ENCODE results near the gene VSTM5. TPM values are rescaled to one million over a fixed set of nuclear protein-coding genes. Genes with fewer than 3 reads are reported as not detected.

VSTM5 gene
- total RNA-seq, 1 experiment from 2014 or later = 0.35 TPM

DNA sequence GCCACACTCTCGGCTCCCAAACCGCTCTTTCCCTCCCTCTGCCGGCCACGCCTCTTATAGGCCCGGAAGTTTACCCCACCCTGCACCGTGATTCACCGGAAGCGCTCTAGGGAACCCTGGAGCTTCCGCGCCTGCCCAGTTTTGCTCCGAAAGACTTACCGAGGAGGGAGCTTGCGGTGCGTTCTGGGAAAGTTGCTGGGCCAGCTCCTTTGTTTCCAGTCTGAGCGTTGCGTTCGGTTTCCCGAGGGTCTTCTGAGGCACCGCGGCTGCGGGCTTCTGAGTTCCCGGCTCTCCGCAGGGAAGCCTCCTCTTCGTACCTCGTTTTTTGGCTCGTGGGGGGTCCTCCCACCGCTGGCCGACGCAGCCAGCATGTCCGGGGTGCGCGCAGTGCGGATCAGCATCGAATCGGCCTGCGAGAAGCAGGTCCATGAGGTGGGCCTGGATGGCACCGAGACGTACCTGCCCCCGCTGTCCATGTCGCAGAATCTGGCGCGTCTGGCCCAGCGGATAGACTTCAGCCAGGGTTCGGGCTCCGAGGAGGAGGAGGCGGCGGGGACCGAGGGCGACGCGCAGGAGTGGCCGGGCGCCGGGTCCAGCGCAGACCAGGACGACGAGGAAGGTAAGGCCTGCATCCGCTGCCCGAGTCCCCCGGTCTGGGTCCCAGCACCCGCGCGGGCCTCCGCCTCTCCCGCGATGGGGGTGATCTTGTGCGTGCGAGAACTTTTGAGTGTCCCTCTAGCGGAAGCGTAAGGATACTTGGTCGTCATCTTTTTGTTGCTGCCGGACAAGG, 66.1 kb downstream of the VSTM5 start, which contains the start of gene MED17 (continued):
- TF ChIP-seq, protein P1, sequence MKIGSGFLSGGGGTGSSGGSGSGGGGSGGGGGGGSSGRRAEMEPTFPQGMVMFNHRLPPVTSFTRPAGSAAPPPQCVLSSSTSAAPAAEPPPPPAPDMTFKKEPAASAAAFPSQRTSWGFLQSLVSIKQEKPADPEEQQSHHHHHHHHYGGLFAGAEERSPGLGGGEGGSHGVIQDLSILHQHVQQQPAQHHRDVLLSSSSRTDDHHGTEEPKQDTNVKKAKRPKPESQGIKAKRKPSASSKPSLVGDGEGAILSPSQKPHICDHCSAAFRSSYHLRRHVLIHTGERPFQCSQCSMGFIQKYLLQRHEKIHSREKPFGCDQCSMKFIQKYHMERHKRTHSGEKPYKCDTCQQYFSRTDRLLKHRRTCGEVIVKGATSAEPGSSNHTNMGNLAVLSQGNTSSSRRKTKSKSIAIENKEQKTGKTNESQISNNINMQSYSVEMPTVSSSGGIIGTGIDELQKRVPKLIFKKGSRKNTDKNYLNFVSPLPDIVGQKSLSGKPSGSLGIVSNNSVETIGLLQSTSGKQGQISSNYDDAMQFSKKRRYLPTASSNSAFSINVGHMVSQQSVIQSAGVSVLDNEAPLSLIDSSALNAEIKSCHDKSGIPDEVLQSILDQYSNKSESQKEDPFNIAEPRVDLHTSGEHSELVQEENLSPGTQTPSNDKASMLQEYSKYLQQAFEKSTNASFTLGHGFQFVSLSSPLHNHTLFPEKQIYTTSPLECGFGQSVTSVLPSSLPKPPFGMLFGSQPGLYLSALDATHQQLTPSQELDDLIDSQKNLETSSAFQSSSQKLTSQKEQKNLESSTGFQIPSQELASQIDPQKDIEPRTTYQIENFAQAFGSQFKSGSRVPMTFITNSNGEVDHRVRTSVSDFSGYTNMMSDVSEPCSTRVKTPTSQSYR (CRISPR knock-in tag; IDR thresholded peaks at IDR 0.05) = peak; percentile 71; the same call in 1 of the 2 replicates
- TF ChIP-seq, protein P2, sequence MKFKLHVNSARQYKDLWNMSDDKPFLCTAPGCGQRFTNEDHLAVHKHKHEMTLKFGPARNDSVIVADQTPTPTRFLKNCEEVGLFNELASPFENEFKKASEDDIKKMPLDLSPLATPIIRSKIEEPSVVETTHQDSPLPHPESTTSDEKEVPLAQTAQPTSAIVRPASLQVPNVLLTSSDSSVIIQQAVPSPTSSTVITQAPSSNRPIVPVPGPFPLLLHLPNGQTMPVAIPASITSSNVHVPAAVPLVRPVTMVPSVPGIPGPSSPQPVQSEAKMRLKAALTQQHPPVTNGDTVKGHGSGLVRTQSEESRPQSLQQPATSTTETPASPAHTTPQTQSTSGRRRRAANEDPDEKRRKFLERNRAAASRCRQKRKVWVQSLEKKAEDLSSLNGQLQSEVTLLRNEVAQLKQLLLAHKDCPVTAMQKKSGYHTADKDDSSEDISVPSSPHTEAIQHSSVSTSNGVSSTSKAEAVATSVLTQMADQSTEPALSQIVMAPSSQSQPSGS (CRISPR knock-in tag; IDR thresholded peaks at IDR 0.05; ENCODE audit: borderline replicate concordance, low read depth) = no peak
- TF ChIP-seq KAT7 (CRISPR knock-in tag; IDR thresholded peaks at IDR 0.05; ENCODE audit: borderline replicate concordance) (peak; percentile 85; the same call in 1 of the 2 replicates), SMAD4 (CRISPR knock-in tag; IDR thresholded peaks at IDR 0.05) (no peak), TCF7 (CRISPR knock-in tag; IDR thresholded peaks at IDR 0.05; ENCODE audit: low read depth) (no peak), ZNF317 (CRISPR knock-in tag; IDR thresholded peaks at IDR 0.05; ENCODE audit: borderline replicate concordance, low read depth) (0 out of 2 replicates have a peak, but pooled peaks have one; percentile 7), ZBTB21 (CRISPR knock-in tag; IDR thresholded peaks at IDR 0.05; ENCODE audit: borderline replicate concordance) (no peak), ZNF138 (CRISPR knock-in tag; conservative IDR thresholded peaks at IDR 0.05) (no peak), EMX1 (CRISPR knock-in tag; IDR thresholded peaks at IDR 0.05) (no peak), NFE2L1 (CRISPR knock-in tag; IDR thresholded peaks at IDR 0.05) (no peak), NR3C1 (CRISPR knock-in tag; conservative IDR thresholded peaks at IDR 0.05; ENCODE audit: low read depth) (no peak), FOXJ3 (CRISPR knock-in tag; IDR thresholded peaks at IDR 0.05; ENCODE audit: borderline replicate concordance) (no peak), FOXK1 (CRISPR knock-in tag; IDR thresholded peaks at IDR 0.05) (peak; percentile 57), GABPB1 (CRISPR knock-in tag; IDR thresholded peaks at IDR 0.05) (peak; percentile 44; the same call in 1 of the 2 replicates), IRF2 (CRISPR knock-in tag; IDR thresholded peaks at IDR 0.05; ENCODE audit: borderline replicate concordance, low read depth) (no peak), NR1H2 (CRISPR knock-in tag; IDR thresholded peaks at IDR 0.05) (no peak), TEAD1 (CRISPR knock-in tag; IDR thresholded peaks at IDR 0.05) (no peak), CREB1 (CRISPR knock-in tag; IDR thresholded peaks at IDR 0.05) (no peak), MXD4 (CRISPR knock-in tag; IDR thresholded peaks at IDR 0.05; ENCODE audit: borderline replicate concordance) (no peak), NR2C2 (CRISPR knock-in tag; IDR thresholded peaks at IDR 0.05) (peak; percentile 42; the same call in 1 of the 2 replicates), ZNF232 (CRISPR knock-in tag; IDR thresholded peaks at IDR 0.05) (0 out of 2 replicates have a peak, but pooled peaks have one; percentile 37)
- TF ChIP-seq, protein P3, sequence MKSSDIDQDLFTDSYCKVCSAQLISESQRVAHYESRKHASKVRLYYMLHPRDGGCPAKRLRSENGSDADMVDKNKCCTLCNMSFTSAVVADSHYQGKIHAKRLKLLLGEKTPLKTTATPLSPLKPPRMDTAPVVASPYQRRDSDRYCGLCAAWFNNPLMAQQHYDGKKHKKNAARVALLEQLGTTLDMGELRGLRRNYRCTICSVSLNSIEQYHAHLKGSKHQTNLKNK (CRISPR knock-in tag; IDR thresholded peaks at IDR 0.05) = no peak
- TF ChIP-seq, protein P4, sequence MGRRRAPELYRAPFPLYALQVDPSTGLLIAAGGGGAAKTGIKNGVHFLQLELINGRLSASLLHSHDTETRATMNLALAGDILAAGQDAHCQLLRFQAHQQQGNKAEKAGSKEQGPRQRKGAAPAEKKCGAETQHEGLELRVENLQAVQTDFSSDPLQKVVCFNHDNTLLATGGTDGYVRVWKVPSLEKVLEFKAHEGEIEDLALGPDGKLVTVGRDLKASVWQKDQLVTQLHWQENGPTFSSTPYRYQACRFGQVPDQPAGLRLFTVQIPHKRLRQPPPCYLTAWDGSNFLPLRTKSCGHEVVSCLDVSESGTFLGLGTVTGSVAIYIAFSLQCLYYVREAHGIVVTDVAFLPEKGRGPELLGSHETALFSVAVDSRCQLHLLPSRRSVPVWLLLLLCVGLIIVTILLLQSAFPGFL (CRISPR knock-in tag; IDR thresholded peaks at IDR 0.05; ENCODE audit: borderline replicate concordance) = no peak
- TF ChIP-seq, protein P5, sequence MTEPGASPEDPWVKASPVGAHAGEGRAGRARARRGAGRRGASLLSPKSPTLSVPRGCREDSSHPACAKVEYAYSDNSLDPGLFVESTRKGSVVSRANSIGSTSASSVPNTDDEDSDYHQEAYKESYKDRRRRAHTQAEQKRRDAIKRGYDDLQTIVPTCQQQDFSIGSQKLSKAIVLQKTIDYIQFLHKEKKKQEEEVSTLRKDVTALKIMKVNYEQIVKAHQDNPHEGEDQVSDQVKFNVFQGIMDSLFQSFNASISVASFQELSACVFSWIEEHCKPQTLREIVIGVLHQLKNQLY (CRISPR knock-in tag; IDR thresholded peaks at IDR 0.05) = peak; percentile 46; the same call in 1 of the 2 replicates
- TF ChIP-seq, protein P6, sequence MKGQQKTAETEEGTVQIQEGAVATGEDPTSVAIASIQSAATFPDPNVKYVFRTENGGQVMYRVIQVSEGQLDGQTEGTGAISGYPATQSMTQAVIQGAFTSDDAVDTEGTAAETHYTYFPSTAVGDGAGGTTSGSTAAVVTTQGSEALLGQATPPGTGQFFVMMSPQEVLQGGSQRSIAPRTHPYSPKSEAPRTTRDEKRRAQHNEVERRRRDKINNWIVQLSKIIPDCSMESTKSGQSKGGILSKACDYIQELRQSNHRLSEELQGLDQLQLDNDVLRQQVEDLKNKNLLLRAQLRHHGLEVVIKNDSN (CRISPR knock-in tag; IDR thresholded peaks at IDR 0.05) = 0 out of 2 replicates have a peak, but pooled peaks have one; percentile 13
- TF ChIP-seq, protein P7, sequence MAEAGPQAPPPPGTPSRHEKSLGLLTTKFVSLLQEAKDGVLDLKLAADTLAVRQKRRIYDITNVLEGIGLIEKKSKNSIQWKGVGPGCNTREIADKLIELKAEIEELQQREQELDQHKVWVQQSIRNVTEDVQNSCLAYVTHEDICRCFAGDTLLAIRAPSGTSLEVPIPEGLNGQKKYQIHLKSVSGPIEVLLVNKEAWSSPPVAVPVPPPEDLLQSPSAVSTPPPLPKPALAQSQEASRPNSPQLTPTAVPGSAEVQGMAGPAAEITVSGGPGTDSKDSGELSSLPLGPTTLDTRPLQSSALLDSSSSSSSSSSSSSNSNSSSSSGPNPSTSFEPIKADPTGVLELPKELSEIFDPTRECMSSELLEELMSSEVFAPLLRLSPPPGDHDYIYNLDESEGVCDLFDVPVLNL (CRISPR knock-in tag; IDR thresholded peaks at IDR 0.05; ENCODE audit: borderline replicate concordance, low read depth) = no peak
- TF ChIP-seq, protein P8, sequence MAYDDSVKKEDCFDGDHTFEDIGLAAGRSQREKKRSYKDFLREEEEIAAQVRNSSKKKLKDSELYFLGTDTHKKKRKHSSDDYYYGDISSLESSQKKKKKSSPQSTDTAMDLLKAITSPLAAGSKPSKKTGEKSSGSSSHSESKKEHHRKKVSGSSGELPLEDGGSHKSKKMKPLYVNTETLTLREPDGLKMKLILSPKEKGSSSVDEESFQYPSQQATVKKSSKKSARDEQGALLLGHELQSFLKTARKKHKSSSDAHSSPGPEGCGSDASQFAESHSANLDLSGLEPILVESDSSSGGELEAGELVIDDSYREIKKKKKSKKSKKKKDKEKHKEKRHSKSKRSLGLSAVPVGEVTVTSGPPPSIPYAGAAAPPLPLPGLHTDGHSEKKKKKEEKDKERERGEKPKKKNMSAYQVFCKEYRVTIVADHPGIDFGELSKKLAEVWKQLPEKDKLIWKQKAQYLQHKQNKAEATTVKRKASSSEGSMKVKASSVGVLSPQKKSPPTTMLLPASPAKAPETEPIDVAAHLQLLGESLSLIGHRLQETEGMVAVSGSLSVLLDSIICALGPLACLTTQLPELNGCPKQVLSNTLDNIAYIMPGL (CRISPR knock-in tag; IDR thresholded peaks at IDR 0.05) = peak; percentile 97
- TF ChIP-seq, protein P9, sequence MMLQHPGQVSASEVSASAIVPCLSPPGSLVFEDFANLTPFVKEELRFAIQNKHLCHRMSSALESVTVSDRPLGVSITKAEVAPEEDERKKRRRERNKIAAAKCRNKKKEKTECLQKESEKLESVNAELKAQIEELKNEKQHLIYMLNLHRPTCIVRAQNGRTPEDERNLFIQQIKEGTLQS (CRISPR knock-in tag; conservative IDR thresholded peaks at IDR 0.05) = no peak

All from WTC11 (cell line).